ENCODE data around the gene SBK3. TPM values are rescaled to one million over a fixed set of nuclear protein-coding genes. Genes with fewer than 3 reads are reported as not detected.

The SBK3 gene
- total RNA-seq, 1 experiment from 2014 or later, result 4.0 TPM

DNA sequence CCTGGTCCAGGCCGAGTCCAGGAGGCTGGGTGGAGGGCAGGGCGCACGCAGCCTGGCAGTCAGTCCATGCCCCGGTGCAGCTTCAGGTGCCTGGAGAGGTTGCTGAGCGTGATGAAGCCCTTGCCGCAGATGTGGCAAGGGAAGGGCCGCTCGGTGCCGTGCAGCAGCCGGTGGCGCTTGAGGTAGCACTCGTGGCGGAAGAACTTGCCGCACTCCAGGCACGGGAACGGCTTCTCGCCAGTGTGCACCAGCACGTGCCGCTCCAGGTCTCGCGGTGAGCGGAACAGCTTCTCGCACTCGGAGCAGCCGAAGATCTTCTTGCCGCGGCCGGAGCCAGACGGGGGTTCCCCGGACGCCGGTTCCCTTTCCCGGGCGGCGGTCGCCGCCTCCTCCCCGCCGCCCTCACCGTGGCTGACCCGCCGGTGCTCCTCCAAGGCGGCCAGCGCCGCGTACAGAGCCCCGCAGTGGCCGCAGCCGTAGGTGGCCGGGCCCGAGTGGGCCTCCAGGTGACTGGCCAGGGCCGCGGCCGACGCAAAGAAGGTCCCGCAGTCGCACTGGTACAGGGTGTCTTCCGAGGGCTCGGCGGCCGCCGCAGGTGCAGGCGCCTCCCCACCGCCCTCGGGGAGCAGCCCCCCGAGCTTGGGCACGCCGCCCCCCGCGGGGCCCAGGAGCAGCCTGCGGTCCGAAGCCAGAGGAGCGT lies 47.2 kb upstream of the SBK3 start:
- H3K27ac ChIP-seq (ENCODE audit: low read length), result no peak overlapping the region
- TF ChIP-seq, protein P1, sequence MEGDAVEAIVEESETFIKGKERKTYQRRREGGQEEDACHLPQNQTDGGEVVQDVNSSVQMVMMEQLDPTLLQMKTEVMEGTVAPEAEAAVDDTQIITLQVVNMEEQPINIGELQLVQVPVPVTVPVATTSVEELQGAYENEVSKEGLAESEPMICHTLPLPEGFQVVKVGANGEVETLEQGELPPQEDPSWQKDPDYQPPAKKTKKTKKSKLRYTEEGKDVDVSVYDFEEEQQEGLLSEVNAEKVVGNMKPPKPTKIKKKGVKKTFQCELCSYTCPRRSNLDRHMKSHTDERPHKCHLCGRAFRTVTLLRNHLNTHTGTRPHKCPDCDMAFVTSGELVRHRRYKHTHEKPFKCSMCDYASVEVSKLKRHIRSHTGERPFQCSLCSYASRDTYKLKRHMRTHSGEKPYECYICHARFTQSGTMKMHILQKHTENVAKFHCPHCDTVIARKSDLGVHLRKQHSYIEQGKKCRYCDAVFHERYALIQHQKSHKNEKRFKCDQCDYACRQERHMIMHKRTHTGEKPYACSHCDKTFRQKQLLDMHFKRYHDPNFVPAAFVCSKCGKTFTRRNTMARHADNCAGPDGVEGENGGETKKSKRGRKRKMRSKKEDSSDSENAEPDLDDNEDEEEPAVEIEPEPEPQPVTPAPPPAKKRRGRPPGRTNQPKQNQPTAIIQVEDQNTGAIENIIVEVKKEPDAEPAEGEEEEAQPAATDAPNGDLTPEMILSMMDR (IDR thresholded peaks at IDR 0.05), result no peak
- no peak for TF ChIP-seq POLR2AphosphoS5 (IDR thresholded peaks at IDR 0.05; ENCODE audit: low read depth, low read length)
- no peak for TF ChIP-seq TCF7L2 (IDR thresholded peaks at IDR 0.05; ENCODE audit: low read depth, low read length)
- TF ChIP-seq, protein P2, sequence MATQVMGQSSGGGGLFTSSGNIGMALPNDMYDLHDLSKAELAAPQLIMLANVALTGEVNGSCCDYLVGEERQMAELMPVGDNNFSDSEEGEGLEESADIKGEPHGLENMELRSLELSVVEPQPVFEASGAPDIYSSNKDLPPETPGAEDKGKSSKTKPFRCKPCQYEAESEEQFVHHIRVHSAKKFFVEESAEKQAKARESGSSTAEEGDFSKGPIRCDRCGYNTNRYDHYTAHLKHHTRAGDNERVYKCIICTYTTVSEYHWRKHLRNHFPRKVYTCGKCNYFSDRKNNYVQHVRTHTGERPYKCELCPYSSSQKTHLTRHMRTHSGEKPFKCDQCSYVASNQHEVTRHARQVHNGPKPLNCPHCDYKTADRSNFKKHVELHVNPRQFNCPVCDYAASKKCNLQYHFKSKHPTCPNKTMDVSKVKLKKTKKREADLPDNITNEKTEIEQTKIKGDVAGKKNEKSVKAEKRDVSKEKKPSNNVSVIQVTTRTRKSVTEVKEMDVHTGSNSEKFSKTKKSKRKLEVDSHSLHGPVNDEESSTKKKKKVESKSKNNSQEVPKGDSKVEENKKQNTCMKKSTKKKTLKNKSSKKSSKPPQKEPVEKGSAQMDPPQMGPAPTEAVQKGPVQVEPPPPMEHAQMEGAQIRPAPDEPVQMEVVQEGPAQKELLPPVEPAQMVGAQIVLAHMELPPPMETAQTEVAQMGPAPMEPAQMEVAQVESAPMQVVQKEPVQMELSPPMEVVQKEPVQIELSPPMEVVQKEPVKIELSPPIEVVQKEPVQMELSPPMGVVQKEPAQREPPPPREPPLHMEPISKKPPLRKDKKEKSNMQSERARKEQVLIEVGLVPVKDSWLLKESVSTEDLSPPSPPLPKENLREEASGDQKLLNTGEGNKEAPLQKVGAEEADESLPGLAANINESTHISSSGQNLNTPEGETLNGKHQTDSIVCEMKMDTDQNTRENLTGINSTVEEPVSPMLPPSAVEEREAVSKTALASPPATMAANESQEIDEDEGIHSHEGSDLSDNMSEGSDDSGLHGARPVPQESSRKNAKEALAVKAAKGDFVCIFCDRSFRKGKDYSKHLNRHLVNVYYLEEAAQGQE (IDR thresholded peaks at IDR 0.05; ENCODE audit: insufficient read depth in 1 of 2, low read depth in 2 of 2, low read length in 1 of 2), result no peak
- TF ChIP-seq SIN3A (IDR thresholded peaks at IDR 0.05; ENCODE audit: borderline replicate concordance, insufficient read depth, low read depth, low read length), result no peak
- H3K4me1 ChIP-seq (ENCODE audit: control insufficient read depth, insufficient read depth, low read length), result no peaks in the 10 kb centered on the region
- H3K27me3 ChIP-seq (ENCODE audit: control insufficient read depth, insufficient read depth, low read length), result no peaks in the 10 kb centered on the region
- H3K4me3 ChIP-seq (ENCODE audit: low read depth in 2 of 2, low read length in 2 of 2), result no peak overlapping the region
- intact Hi-C loops (cut with micrococcal nuclease; ENCODE audit: unreplicated experiment), result no loop called here
- DNase-seq (ENCODE audit: low read depth, low spot score) (no peak), ATAC-seq (no peak)
- no peaks in the 10 kb centered on the region for H3K9me3 ChIP-seq (ENCODE audit: control insufficient read depth, insufficient read depth, low read depth, low read length)
- in situ Hi-C loops (cut with HindIII; ENCODE audit: low pct_unique_long_range_greater_than_20kb, low sequenced_read_pairs), result no loop called here
- H3K36me3 ChIP-seq (ENCODE audit: control insufficient read depth, insufficient read depth, low read length), result no peaks in the 10 kb centered on the region; the same call in 1 of the 2 replicates
- BruUV-seq (replicated peaks), result no TSS peak
- ChIA-PET CTCF (no interaction called here), POLR2A (no interaction called here)

DNA sequence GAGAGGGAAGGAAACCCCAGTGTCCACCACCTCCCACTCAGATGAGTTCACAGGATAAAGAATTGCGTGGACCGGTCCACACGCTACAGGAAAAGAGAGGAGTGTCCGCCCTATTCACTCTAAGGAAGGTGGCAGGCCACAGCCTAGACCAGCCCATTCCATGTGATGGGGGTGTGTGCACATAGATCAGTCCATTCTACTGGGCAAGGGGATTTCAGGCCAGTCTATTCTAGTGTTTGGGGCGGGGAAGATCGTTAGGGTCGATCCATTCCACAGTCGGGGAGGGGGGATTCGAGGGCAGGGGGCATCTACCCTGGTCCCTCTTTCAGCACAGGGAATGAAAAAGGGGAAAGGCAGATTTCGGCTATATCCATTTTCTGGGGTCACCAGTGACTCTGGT lies 46.2 kb upstream of the SBK3 start:
- Histone ChIP-seq H3K27ac (ENCODE audit: low read length) (no peak overlapping the region), H3K9me3 (ENCODE audit: control insufficient read depth, insufficient read depth, low read depth, low read length) (no peaks in the 10 kb centered on the region), H3K4me1 (ENCODE audit: control insufficient read depth, insufficient read depth, low read length) (0 out of 2 replicates have a peak, but pooled peaks cover 3% of the 10 kb centered on the region), H3K4me3 (ENCODE audit: low read depth in 2 of 2, low read length in 2 of 2) (no peak overlapping the region), H3K36me3 (ENCODE audit: control insufficient read depth, insufficient read depth, low read length) (no peaks in the 10 kb centered on the region; the same call in 1 of the 2 replicates), H3K27me3 (ENCODE audit: control insufficient read depth, insufficient read depth, low read length) (no peaks in the 10 kb centered on the region)
- POLR2A ChIA-PET, result no interaction called here
- in situ Hi-C loops (cut with HindIII; ENCODE audit: low pct_unique_long_range_greater_than_20kb, low sequenced_read_pairs), result no loop called here
- intact Hi-C loops (cut with micrococcal nuclease; ENCODE audit: unreplicated experiment), result no loop called here
- CTCF ChIA-PET, result no interaction called here
- DNase-seq (ENCODE audit: low read depth, low spot score) (no peak), ATAC-seq (peak; percentile 16; the same call in 1 of the 2 replicates)
- no TSS peak for BruUV-seq (replicated peaks)
- TF ChIP-seq, protein P2 (IDR thresholded peaks at IDR 0.05; ENCODE audit: insufficient read depth in 1 of 2, low read depth in 2 of 2, low read length in 1 of 2), result no peak
- TF ChIP-seq POLR2AphosphoS5 (IDR thresholded peaks at IDR 0.05; ENCODE audit: low read depth, low read length), result 0 out of 2 replicates have a peak, but pooled peaks have one; percentile 16
